Body of pancreas (tissue), 4 donors: Measurements from ENCODE around the gene GPR18. TPM values are rescaled to one million over a fixed set of nuclear protein-coding genes. Genes with fewer than 3 reads are reported as not detected.

Source experiments
- ATAC-seq: fragments of 150-250 bp; one replicate; pipeline ENCODE4 v1.9.1; 2016
- DNase-seq, 4 donors: peaks; one replicate each; pipeline ENCODE4 v3.0.0-alpha.2; 2019
- H3K27ac ChIP-seq, 4 donors: fragments of 200-600 bp; sonication (generic); 1 replicate in 3 of 4; 2 replicates in 1 of 4; pipeline versions ENCODE4 v1.5.1 to v1.6.1; 2016 to 2019; ENCODE audit warnings: mild to moderate bottlenecking in 1 of 4, mixed read lengths in 1 of 4, moderate library complexity in 1 of 4
- H3K27me3 ChIP-seq, 2 donors: fragments of 200-600 bp; sonication (generic); one replicate each; pipeline ENCODE4 v1.6.0; 2016; ENCODE audit warnings: mild to moderate bottlenecking in 1 of 2
- H3K36me3 ChIP-seq, 2 donors: fragments of 200-600 bp; sonication (generic); replicated peaks in 1 of 2; 2 replicates each; pipeline ENCODE4 v1.5.1; 2016; ENCODE audit warnings: low read depth in 2 of 2; ENCODE audit not compliant: insufficient read depth in 1 of 2
- H3K4me1 ChIP-seq: fragments of 200-600 bp; sonication (generic); one replicate; pipeline ENCODE4 v1.6.0; 2016
- H3K4me3 ChIP-seq, 2 donors: fragments of 200-600 bp; sonication (generic); 1 replicate in 1 of 2; 2 replicates in 1 of 2; pipeline ENCODE4 v1.5.1; 2016 to 2019
- H3K9me3 ChIP-seq, 3 donors: fragments of 200-600 bp; sonication (generic); 1 replicate in 2 of 3; 2 replicates in 1 of 3; pipeline ENCODE4 v1.5.1; 2016
- CTCF ChIP-seq, 7 experiments: fragments of 450-650 bp in 4 of 7; fragments of 200-600 bp in 3 of 7; sonication (generic) in 3 of 7; IDR thresholded peaks; one replicate each; pipeline ENCODE4 v1.5.1; 2016 to 2019; ENCODE audit warnings: antibody characterized with exemption in 7 of 7
- POLR2A ChIP-seq, 3 donors: fragments of 450-650 bp; IDR thresholded peaks; one replicate each; pipeline ENCODE4 v1.6.1; 2016; ENCODE audit warnings: antibody characterized with exemption in 3 of 3, mild to moderate bottlenecking in 2 of 3
- WGBS, 2 donors: methylation state at CpG; one replicate each; pipeline ENCODE4 v1.1.5; 2017; 5-methylcytosine and 5-hydroxymethylcytosine counted together
- intact Hi-C: fragments of 100-400 bp; cut with DNase I; formaldehyde crosslinking; loops from one replicate; pipeline ENCODE4 v1.15.1; 2023
- total RNA-seq, 2 donors: library from RNA; depleted of rRNA; stranded (reverse); fragments of >200 nt; gene quantifications; one replicate each; pipeline ENCODE4 v1.1.0, GENCODE V29; 2016

The GPR18 gene
- total RNA-seq, 2 donors from 2014 or later = not detected

GRCh38 chr13:99305158-99305557, 47.0 kb upstream of the GPR18 start:
- peak overlapping the region in 1 of 4 donors; percentile 16 for H3K27ac ChIP-seq
- peaks cover 8% of the 10 kb centered on the region for H3K4me1 ChIP-seq
- DNase-seq = no peak
- H3K9me3 ChIP-seq = no peaks in the 10 kb centered on the region
- intact Hi-C loops = no loop called here
- TF ChIP-seq POLR2A (IDR thresholded peaks at IDR 0.05) (no peak), CTCF (IDR thresholded peaks at IDR 0.05) (no peak)
- H3K27me3 ChIP-seq = no peaks in the 10 kb centered on the region
- no peak overlapping the region for H3K4me3 ChIP-seq
- ATAC-seq = no peak
- no peaks in the 10 kb centered on the region for H3K36me3 ChIP-seq
- WGBS, 2 donors = 75 to 96% methylated on average over 5 of the region's 5 CpGs

- Histone ChIP-seq H3K9me3 (no peaks in the 10 kb centered on the region), H3K36me3 (no peaks in the 10 kb centered on the region), H3K27ac (peak overlapping the region in 1 of 4 donors; percentile 16), H3K4me1 (peaks cover 8% of the 10 kb centered on the region), H3K4me3 (no peak overlapping the region), H3K27me3 (no peaks in the 10 kb centered on the region)
- intact Hi-C loops = no loop called here
- WGBS, 2 donors = 87 to 89% methylated on average over 4 of the region's 4 CpGs
- no peak for TF ChIP-seq CTCF (IDR thresholded peaks at IDR 0.05)
- no peak for TF ChIP-seq POLR2A (IDR thresholded peaks at IDR 0.05)
- ATAC-seq (no peak), DNase-seq (no peak)
Observed at GRCh38 chr13:99304541-99304940, 46.4 kb upstream of the GPR18 start.

- no peak for ATAC-seq
- H3K27me3 ChIP-seq = no peaks in the 10 kb centered on the region
- no peak for TF ChIP-seq CTCF (IDR thresholded peaks at IDR 0.05)
- TF ChIP-seq POLR2A (IDR thresholded peaks at IDR 0.05) = peak in 1 of 3 donors; percentile 50
- DNase-seq = peak in 2 of 4 donors; percentile 17 to 55
- no peaks in the 10 kb centered on the region for H3K9me3 ChIP-seq
- no peak overlapping the region for H3K4me3 ChIP-seq
- intact Hi-C loops = no loop called here
- WGBS, 2 donors = 82 to 88% methylated on average over 14 of the region's 14 CpGs
- peaks cover 8% of the 10 kb centered on the region for H3K4me1 ChIP-seq
- no peaks in the 10 kb centered on the region for H3K36me3 ChIP-seq
- peak overlapping the region in 1 of 4 donors; percentile 55 for H3K27ac ChIP-seq
Observed at GRCh38 chr13:99303863-99304521, 45.8 kb upstream of the GPR18 start.

DNA sequence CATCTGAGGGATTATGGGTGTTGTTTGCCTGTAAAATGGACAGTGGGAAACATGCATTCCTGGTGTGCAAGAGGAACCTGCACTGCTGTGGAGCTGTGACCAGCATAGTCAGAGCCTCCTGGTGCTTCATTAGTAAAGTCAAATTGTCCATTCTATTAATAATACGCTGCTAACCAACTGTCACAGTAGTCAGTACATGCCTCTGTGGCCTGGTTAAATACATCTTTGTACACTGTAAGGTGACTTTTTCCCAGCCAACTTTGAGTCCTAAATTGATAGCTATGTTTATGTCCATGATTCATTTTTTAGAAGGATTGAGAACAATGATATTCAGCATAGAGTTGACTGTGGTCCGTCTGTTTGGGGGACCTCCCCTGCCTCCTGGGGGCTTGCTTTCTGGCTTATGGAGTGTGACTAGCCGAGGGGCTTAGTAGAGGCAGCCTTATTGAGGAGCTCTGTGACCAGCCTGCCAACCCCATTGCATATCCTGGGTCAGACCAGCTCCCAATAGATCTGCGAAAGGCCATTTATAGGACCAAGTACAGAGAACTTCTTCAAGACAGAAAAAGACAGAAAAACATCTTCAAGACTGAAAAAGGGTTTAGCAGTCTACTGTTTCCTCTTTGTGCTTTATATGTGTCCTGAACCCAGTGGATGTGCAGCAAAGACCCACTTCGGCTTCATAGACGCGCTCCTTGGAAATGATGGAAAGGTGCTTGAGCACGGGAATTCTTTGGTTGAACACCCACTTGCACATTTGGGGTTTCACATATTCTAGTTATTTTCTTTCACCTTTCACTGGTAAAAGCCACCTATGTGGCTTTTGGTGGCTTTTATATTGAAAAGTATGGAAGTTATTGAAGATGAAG, 44.7 kb upstream of the GPR18 start:
- Histone ChIP-seq H3K4me3 (no peak overlapping the region), H3K36me3 (no peaks in the 10 kb centered on the region), H3K27ac (no peak overlapping the region), H3K4me1 (peaks cover 4% of the 10 kb centered on the region), H3K27me3 (no peaks in the 10 kb centered on the region), H3K9me3 (no peaks in the 10 kb centered on the region)
- DNase-seq = no peak
- ATAC-seq = no peak
- 87 to 98% methylated on average over 8 of the region's 8 CpGs for WGBS, 2 donors
- TF ChIP-seq CTCF (IDR thresholded peaks at IDR 0.05) (no peak), POLR2A (IDR thresholded peaks at IDR 0.05) (no peak)
- intact Hi-C loops = no loop called here
